Loucy (cell line): ENCODE results near the gene CXCR3.

ENCODE experiments used
- EZH2phosphoT487 ChIP-seq: fragments of 200-600 bp; IDR thresholded peaks from 2 replicates; pipeline ENCODE4 v1.6.1; 2018; ENCODE audit warnings: antibody characterized with exemption, mild to moderate bottlenecking, moderate library complexity, borderline replicate concordance
- TF ChIP-seq, protein P1 (sequence below): fragments of 200-600 bp; sonication (generic); conservative IDR thresholded peaks from 2 replicates; pipeline ENCODE4 v1.5.1; 2014; ENCODE audit warnings: mild to moderate bottlenecking, antibody characterized with exemption, low read length

DNA sequence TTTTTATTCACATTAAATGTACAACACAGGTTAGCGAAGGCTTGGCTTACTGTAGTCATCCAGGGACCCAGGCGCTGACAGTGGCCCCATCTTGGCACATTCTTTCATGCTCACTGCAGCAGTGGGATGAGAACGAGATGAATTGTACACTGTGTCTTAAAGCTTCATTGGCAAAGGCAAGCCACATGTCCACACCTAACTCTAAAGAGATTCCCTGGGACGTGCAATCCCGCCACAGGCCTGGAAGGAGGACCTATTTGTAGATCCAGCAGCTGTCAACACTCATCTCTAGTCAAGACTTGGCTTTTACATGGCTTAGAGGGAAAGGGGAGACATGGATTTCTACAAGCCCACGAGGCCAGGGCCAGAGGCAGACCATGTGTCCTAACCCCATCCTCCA lies 16.1 kb upstream of the CXCR3 start:
- TF ChIP-seq, protein P1, sequence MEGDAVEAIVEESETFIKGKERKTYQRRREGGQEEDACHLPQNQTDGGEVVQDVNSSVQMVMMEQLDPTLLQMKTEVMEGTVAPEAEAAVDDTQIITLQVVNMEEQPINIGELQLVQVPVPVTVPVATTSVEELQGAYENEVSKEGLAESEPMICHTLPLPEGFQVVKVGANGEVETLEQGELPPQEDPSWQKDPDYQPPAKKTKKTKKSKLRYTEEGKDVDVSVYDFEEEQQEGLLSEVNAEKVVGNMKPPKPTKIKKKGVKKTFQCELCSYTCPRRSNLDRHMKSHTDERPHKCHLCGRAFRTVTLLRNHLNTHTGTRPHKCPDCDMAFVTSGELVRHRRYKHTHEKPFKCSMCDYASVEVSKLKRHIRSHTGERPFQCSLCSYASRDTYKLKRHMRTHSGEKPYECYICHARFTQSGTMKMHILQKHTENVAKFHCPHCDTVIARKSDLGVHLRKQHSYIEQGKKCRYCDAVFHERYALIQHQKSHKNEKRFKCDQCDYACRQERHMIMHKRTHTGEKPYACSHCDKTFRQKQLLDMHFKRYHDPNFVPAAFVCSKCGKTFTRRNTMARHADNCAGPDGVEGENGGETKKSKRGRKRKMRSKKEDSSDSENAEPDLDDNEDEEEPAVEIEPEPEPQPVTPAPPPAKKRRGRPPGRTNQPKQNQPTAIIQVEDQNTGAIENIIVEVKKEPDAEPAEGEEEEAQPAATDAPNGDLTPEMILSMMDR: no peak
- no peak for TF ChIP-seq EZH2phosphoT487
